MM.1S (cell line): Measurements from ENCODE around the gene PAH.

Source experiments
- DNase-seq: peaks from one replicate; pipeline ENCODE4 v3.0.0-alpha.2; 2015
- H2AFZ ChIP-seq: fragments of 300-600 bp; sonication (generic); 2 replicates; pipeline ENCODE4 v1.6.0; 2016; ENCODE audit warnings: antibody characterized with exemption, low read length
- H3F3A ChIP-seq: fragments of 300-600 bp; sonication (generic); 2 replicates; pipeline ENCODE4 v1.6.1; 2016; ENCODE audit warnings: mild to moderate bottlenecking, antibody characterized with exemption, low read length, moderate library complexity, mixed read lengths; ENCODE audit not compliant: insufficient read depth
- H3K27ac ChIP-seq: fragments of 300-600 bp; sonication (generic); 2 replicates; pipeline ENCODE4 v1.5.1; 2016; ENCODE audit warnings: mild to moderate bottlenecking, low read length
- H3K27me3 ChIP-seq: fragments of 300-600 bp; sonication (generic); replicated peaks from 2 replicates; pipeline ENCODE4 v1.6.0; 2016; ENCODE audit warnings: low read length; ENCODE audit not compliant: insufficient read depth
- H3K36me3 ChIP-seq: fragments of 300-600 bp; sonication (generic); replicated peaks from 2 replicates; pipeline ENCODE4 v1.6.1; 2016; ENCODE audit warnings: mild to moderate bottlenecking, low read length, mixed read lengths; ENCODE audit not compliant: insufficient read depth
- H3K4me1 ChIP-seq: fragments of 300-600 bp; sonication (generic); 2 replicates; pipeline ENCODE4 v1.6.1; 2016; ENCODE audit warnings: low read length, mixed read lengths
- H3K4me2 ChIP-seq: fragments of 300-600 bp; sonication (generic); 2 replicates; pipeline ENCODE4 v1.6.0; 2016; ENCODE audit warnings: low read depth, low read length
- H3K4me3 ChIP-seq: fragments of 300-600 bp; sonication (generic); 2 replicates; pipeline ENCODE4 v1.5.1; 2016; ENCODE audit warnings: low read length, mixed read lengths
- H3K79me2 ChIP-seq: fragments of 300-600 bp; sonication (generic); 2 replicates; pipeline ENCODE4 v1.6.1; 2016; ENCODE audit warnings: mixed run types, low read length, mixed read lengths
- H3K9ac ChIP-seq: fragments of 300-600 bp; sonication (generic); 2 replicates; pipeline ENCODE4 v1.6.1; 2016; ENCODE audit warnings: low read length, mixed read lengths
- H3K9me2 ChIP-seq: fragments of 300-600 bp; sonication (generic); replicated peaks from 2 replicates; pipeline ENCODE4 v1.6.1; 2016; ENCODE audit warnings: mild to moderate bottlenecking, low read length, mixed read lengths; ENCODE audit not compliant: insufficient read depth
- H3K9me3 ChIP-seq: fragments of 300-600 bp; sonication (generic); replicated peaks from 2 replicates; pipeline ENCODE4 v1.6.1; 2016; ENCODE audit warnings: mild to moderate bottlenecking, low read length, mixed read lengths; ENCODE audit not compliant: insufficient read depth
- H4K20me1 ChIP-seq: fragments of 300-600 bp; sonication (generic); 2 replicates; pipeline ENCODE4 v1.6.1; 2016; ENCODE audit warnings: mild to moderate bottlenecking, low read length, moderate library complexity, mixed read lengths; ENCODE audit not compliant: insufficient read depth
- EZH2 ChIP-seq: fragments of 300-600 bp; sonication (generic); optimal IDR thresholded peaks from 2 replicates; pipeline ENCODE3; 2017; ENCODE audit warnings: low read depth, mild to moderate bottlenecking, antibody characterized with exemption, low read length, mixed read lengths
- EZH2phosphoT487 ChIP-seq: fragments of 300-600 bp; sonication (generic); IDR thresholded peaks from 2 replicates; pipeline ENCODE4 v1.6.1; 2018; ENCODE audit warnings: antibody characterized with exemption, low read length
- TF ChIP-seq, protein P1 (sequence below): fragments of 300-600 bp; sonication (generic); IDR thresholded peaks from 2 replicates; pipeline ENCODE4 v1.5.1; 2016; ENCODE audit warnings: antibody characterized with exemption, low read length, mixed read lengths

Gene PAH

DNA sequence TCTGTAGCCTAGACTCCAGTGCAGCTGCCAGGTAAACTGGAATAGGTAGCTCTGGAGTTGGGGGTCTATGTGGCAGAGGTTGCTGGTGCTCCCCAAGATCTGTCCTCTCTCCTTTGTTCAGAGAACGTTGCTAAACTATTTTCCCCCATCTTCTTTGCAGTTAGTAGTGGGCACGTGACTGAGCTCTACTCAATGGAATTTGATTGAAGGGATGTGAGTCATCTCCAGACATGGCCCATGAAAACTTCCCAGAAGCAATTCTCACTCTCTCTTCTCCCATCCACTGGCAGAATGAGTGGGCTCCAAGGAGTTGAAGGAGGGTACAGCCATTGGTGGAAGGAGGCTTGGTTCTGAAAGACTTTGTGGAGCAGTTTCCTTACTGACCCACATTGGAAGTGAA is 44.0 kb downstream of the PAH start:
- Histone ChIP-seq H4K20me1 (no peaks in the 10 kb centered on the region), H3K27me3 (no peaks in the 10 kb centered on the region), H3K4me1 (no peaks in the 10 kb centered on the region), H3K9me3 (no peaks in the 10 kb centered on the region), H3K27ac (no peak overlapping the region), H2AFZ (no peak overlapping the region), H3K79me2 (no peaks in the 10 kb centered on the region), H3K4me2 (no peak overlapping the region), H3K36me3 (no peaks in the 10 kb centered on the region), H3K4me3 (no peak overlapping the region), H3K9me2 (no peaks in the 10 kb centered on the region), H3F3A (no peaks in the 10 kb centered on the region), H3K9ac (no peak overlapping the region)
- DNase-seq, result no peak
- TF ChIP-seq EZH2phosphoT487, result no peak
- TF ChIP-seq EZH2, result no peak
- TF ChIP-seq, protein P1, sequence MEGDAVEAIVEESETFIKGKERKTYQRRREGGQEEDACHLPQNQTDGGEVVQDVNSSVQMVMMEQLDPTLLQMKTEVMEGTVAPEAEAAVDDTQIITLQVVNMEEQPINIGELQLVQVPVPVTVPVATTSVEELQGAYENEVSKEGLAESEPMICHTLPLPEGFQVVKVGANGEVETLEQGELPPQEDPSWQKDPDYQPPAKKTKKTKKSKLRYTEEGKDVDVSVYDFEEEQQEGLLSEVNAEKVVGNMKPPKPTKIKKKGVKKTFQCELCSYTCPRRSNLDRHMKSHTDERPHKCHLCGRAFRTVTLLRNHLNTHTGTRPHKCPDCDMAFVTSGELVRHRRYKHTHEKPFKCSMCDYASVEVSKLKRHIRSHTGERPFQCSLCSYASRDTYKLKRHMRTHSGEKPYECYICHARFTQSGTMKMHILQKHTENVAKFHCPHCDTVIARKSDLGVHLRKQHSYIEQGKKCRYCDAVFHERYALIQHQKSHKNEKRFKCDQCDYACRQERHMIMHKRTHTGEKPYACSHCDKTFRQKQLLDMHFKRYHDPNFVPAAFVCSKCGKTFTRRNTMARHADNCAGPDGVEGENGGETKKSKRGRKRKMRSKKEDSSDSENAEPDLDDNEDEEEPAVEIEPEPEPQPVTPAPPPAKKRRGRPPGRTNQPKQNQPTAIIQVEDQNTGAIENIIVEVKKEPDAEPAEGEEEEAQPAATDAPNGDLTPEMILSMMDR, result no peak

DNA sequence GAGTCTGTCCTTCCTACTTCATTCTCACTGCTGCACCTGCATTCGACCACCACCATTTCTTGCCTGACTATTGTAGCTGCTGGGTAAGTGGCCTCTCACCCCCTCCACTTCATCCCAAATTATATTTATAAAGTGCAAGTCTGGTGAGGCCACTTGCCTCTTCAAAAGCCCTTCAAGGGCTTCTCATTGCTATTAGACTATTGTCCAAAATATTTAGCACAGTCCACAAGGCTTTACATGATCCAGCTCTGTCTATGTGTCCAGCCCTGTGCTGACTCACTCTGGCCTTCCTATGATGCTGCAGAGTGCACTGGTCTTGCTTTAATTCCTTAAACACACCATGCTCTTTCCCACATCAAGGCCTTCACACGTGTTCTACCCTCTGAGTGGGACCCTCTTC is 46.0 kb downstream of the PAH start:
- Histone ChIP-seq H3K4me2 (no peak overlapping the region), H3K36me3 (no peaks in the 10 kb centered on the region), H3F3A (no peaks in the 10 kb centered on the region), H3K4me3 (no peak overlapping the region), H3K9ac (no peak overlapping the region), H2AFZ (no peak overlapping the region), H3K27me3 (no peaks in the 10 kb centered on the region), H3K9me3 (no peaks in the 10 kb centered on the region), H3K79me2 (no peaks in the 10 kb centered on the region), H4K20me1 (no peaks in the 10 kb centered on the region), H3K27ac (no peak overlapping the region), H3K9me2 (no peaks in the 10 kb centered on the region), H3K4me1 (no peaks in the 10 kb centered on the region)
- DNase-seq, result no peak
- TF ChIP-seq, protein P1, result no peak
- TF ChIP-seq EZH2phosphoT487 (no peak), EZH2 (no peak)

DNA sequence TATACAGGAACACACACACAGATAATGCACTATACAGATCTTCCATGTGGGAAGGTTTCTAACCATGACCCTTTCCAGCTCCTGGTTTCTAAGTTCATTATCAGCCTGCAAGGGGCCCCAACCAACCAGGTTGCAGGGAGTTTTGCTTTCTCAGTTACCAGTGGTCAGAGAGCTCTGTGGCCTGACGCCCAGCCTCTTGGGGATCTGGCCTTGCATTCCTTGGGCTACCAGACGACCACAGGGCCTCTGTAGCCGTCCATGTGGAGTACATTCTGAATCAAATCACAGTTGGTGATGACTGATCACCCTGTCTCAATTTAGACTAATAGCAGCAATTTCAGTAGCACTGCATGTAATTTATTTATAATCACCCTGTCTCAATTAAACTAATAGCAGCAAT is 47.5 kb downstream of the PAH start:
- Histone ChIP-seq H3K4me3 (no peak overlapping the region), H3K36me3 (no peaks in the 10 kb centered on the region), H3K9me3 (no peaks in the 10 kb centered on the region), H2AFZ (no peak overlapping the region), H3K4me1 (no peaks in the 10 kb centered on the region), H3K9me2 (no peaks in the 10 kb centered on the region), H3K27me3 (no peaks in the 10 kb centered on the region), H3K27ac (no peak overlapping the region), H4K20me1 (no peaks in the 10 kb centered on the region), H3K9ac (no peak overlapping the region), H3K79me2 (no peaks in the 10 kb centered on the region), H3F3A (no peaks in the 10 kb centered on the region), H3K4me2 (no peak overlapping the region)
- DNase-seq, result no peak
- TF ChIP-seq, protein P1, result no peak
- TF ChIP-seq EZH2phosphoT487 (no peak), EZH2 (no peak)
